ENCODE results near the gene DPYD. TPM values are rescaled to one million over a fixed set of nuclear protein-coding genes. Genes with fewer than 3 reads are reported as not detected.

DPYD gene
- total RNA-seq, 1 donor from 2014 or later: 8.8 TPM

- FAIRE-seq: no peak
- no peak overlapping the region for H3K9ac ChIP-seq (ENCODE audit: low read length)
Observed at GRCh38 chr1:97461782-97462181, 459.1 kb downstream of the DPYD start.

GRCh38 chr1:97457446-97458089 is 463.3 kb downstream of the DPYD start:
- H3K9ac ChIP-seq (ENCODE audit: low read length): no peak overlapping the region
- no peaks in the 10 kb centered on the region for H3K9me3 Mint-ChIP-seq (ENCODE audit: unreplicated experiment)

More at GRCh38 chr1:97461782-97462181, 459.1 kb downstream of the DPYD start:
- Histone ChIP-seq H3K36me3 (ENCODE audit: insufficient read depth, low read length) (no peaks in the 10 kb centered on the region), H3K4me3 (ENCODE audit: insufficient read depth, low read depth, low read length) (no peak overlapping the region), H3K27me3 (ENCODE audit: insufficient read depth, low read length) (no peaks in the 10 kb centered on the region), H3K4me1 (ENCODE audit: insufficient read depth, low read length) (no peaks in the 10 kb centered on the region), H3K79me2 (ENCODE audit: insufficient read depth, low read length) (no peaks in the 10 kb centered on the region), H3K27ac (ENCODE audit: low read depth, low read length) (no peak overlapping the region), H3K9me3 (ENCODE audit: insufficient read depth, low read depth, low read length) (no peaks in the 10 kb centered on the region), H3K4me2 (ENCODE audit: low read length) (no peak overlapping the region), H4K20me1 (ENCODE audit: insufficient read depth, low read length) (no peaks in the 10 kb centered on the region), H2AFZ (ENCODE audit: low read depth, low read length) (no peak overlapping the region)
- H3K27ac Mint-ChIP-seq (ENCODE audit: unreplicated experiment): no peak overlapping the region
- H3K4me1 Mint-ChIP-seq (ENCODE audit: low read depth, unreplicated experiment): no peaks in the 10 kb centered on the region
- peaks cover 6% of the 10 kb centered on the region for H3K9me3 Mint-ChIP-seq (ENCODE audit: unreplicated experiment)
- TF ChIP-seq CTCF (IDR thresholded peaks at IDR 0.05; ENCODE audit: insufficient read depth, low read depth, low read length) (no peak), EZH2 (IDR thresholded peaks at IDR 0.05; ENCODE audit: insufficient read depth, low read length) (no peak)
- no peaks in the 10 kb centered on the region for H3K27me3 Mint-ChIP-seq (ENCODE audit: low read depth, unreplicated experiment)
- DNase-seq (ENCODE audit: low read depth): no peak
- H3K36me3 Mint-ChIP-seq (ENCODE audit: low read depth, unreplicated experiment): peaks cover 6% of the 10 kb centered on the region
- no peak overlapping the region for H3K4me3 Mint-ChIP-seq (ENCODE audit: unreplicated experiment)

More at GRCh38 chr1:97457446-97458089, 463.3 kb downstream of the DPYD start:
- H3K9me3 ChIP-seq (ENCODE audit: insufficient read depth, low read depth, low read length): no peaks in the 10 kb centered on the region
- no peaks in the 10 kb centered on the region for H3K27me3 Mint-ChIP-seq (ENCODE audit: low read depth, unreplicated experiment)
- H3K4me3 ChIP-seq (ENCODE audit: insufficient read depth, low read depth, low read length): no peak overlapping the region
- no peaks in the 10 kb centered on the region for H3K36me3 ChIP-seq (ENCODE audit: insufficient read depth, low read length)
- H3K27ac ChIP-seq (ENCODE audit: low read depth, low read length): no peak overlapping the region
- no peak for FAIRE-seq
- no peaks in the 10 kb centered on the region for H3K79me2 ChIP-seq (ENCODE audit: insufficient read depth, low read length)
- no peaks in the 10 kb centered on the region for H3K27me3 ChIP-seq (ENCODE audit: insufficient read depth, low read length)
- H2AFZ ChIP-seq (ENCODE audit: low read depth, low read length): no peak overlapping the region
- no peaks in the 10 kb centered on the region for H3K4me1 Mint-ChIP-seq (ENCODE audit: low read depth, unreplicated experiment)
- H3K27ac Mint-ChIP-seq (ENCODE audit: unreplicated experiment): no peak overlapping the region
- peak; percentile 61 for DNase-seq (ENCODE audit: low read depth)
- no peaks in the 10 kb centered on the region for H3K4me1 ChIP-seq (ENCODE audit: insufficient read depth, low read length)
- no peak overlapping the region for H3K4me2 ChIP-seq (ENCODE audit: low read length)
- no peaks in the 10 kb centered on the region for H3K36me3 Mint-ChIP-seq (ENCODE audit: low read depth, unreplicated experiment)
- H4K20me1 ChIP-seq (ENCODE audit: insufficient read depth, low read length): no peaks in the 10 kb centered on the region
- no peak overlapping the region for H3K4me3 Mint-ChIP-seq (ENCODE audit: unreplicated experiment)
- no peak for TF ChIP-seq EZH2 (IDR thresholded peaks at IDR 0.05; ENCODE audit: insufficient read depth, low read length)
- TF ChIP-seq CTCF (IDR thresholded peaks at IDR 0.05; ENCODE audit: insufficient read depth, low read depth, low read length): no peak

Measured in astrocyte (in vitro differentiated cells and primary cell).